ENCODE measurements around the gene COL2A1. TPM values are rescaled to one million over a fixed set of nuclear protein-coding genes. Genes with fewer than 3 reads are reported as not detected.

COL2A1 gene
- total and polyA plus RNA-seq, 2 donors (not counting 3 experiments of a cell fraction or from before 2014, with no cell fraction given), result not detected

DNA sequence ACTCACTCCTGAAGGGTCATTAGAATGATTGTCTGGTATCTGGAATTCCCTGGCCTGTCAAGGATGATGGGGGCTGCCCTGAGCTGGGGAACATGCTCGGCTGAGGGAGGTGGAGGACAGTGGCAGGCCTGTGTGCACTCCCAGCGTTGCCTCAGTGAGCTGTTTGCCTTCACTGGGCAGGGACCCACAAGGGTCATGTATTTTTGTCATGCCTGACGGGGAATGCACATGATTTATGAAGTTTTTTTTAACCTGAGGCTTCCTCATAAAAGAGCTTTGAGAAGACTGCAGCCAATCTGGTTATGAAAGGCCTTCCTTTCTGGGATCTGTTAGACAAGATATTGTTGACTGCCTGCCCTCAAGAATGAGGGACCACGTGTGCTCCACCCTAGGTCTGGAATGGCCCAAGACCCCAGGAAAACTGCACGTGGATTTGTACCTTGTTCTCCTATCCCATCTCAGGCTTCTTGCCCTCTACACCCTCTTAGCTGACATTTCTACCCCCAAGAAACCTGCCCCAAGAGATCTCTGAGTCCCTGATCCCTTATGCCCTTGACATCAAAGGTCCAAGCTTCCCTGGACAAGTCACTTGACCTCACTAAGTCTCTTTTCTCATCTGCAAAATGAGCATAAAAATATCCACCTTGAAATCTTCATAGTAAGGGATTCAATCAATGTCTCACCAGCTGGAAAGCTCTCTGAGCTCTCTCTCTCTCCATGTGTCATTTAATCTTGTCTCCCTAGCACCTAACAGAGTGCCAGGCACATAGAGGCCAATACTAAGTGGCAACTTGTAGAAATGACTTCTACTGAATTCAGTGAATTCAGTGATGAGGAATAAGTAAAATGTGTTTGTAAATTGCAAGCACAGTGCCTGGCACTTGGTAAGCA lies 24.5 kb upstream of the COL2A1 start:
- Histone ChIP-seq H3K27ac (ENCODE audit: insufficient read depth, low read depth, low read length) (no peak overlapping the region), H2AFZ (ENCODE audit: low read depth, low read length) (no peak overlapping the region), H3K9me1 (replicated peaks; ENCODE audit: control insufficient read depth, extremely low read depth, insufficient read depth, low read length) (no peaks in the 10 kb centered on the region), H4K20me1 (replicated peaks; ENCODE audit: control insufficient read depth, extremely low read depth, insufficient read depth, low read length) (no peaks in the 10 kb centered on the region), H3K27me3 (ENCODE audit: control insufficient read depth in 2 of 2, insufficient read depth in 2 of 2, low read length in 2 of 2) (peaks cover 6 to 15% of the 10 kb centered on the region in 2 experiments), H3K79me2 (ENCODE audit: control insufficient read depth, insufficient read depth, low read length) (no peaks in the 10 kb centered on the region), H3K9ac (replicated peaks; ENCODE audit: extremely low read depth, insufficient read depth, low read length) (no peak overlapping the region), H3K9me3 (replicated peaks; ENCODE audit: control insufficient read depth, insufficient read depth, low read length) (no peaks in the 10 kb centered on the region), H3K4me3 (replicated peaks in 1 of 3; ENCODE audit: insufficient read depth in 1 of 3, low read depth in 1 of 3, low read length in 3 of 3) (no peak overlapping the region), H3K36me3 (ENCODE audit: control insufficient read depth in 2 of 2, extremely low read depth in 1 of 2, insufficient read depth in 2 of 2, low read length in 2 of 2) (no peaks in the 10 kb centered on the region), H3K4me1 (ENCODE audit: control insufficient read depth, extremely low read depth, insufficient read depth, low read length) (no peaks in the 10 kb centered on the region), H3K4me2 (ENCODE audit: insufficient read depth, low read length) (no peak overlapping the region)
- TF ChIP-seq POLR2A (IDR thresholded peaks at IDR 0.05; ENCODE audit: low read depth, low read length), result no peak
- TF ChIP-seq FOS (IDR thresholded peaks at IDR 0.05; ENCODE audit: borderline replicate concordance, insufficient read depth, low read length), result no peak
- no peak for TF ChIP-seq POLR2AphosphoS5 (IDR thresholded peaks at IDR 0.05; ENCODE audit: insufficient read depth, low read depth, low read length)
- TF ChIP-seq, protein P1, sequence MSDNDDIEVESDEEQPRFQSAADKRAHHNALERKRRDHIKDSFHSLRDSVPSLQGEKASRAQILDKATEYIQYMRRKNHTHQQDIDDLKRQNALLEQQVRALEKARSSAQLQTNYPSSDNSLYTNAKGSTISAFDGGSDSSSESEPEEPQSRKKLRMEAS (IDR thresholded peaks at IDR 0.05; ENCODE audit: insufficient read depth, insufficient read length), result no peak
- TF ChIP-seq EZH2 (IDR thresholded peaks at IDR 0.05; ENCODE audit: borderline replicate concordance, low read depth, low read length, severe bottlenecking), result no peak
- TF ChIP-seq, protein P2, sequence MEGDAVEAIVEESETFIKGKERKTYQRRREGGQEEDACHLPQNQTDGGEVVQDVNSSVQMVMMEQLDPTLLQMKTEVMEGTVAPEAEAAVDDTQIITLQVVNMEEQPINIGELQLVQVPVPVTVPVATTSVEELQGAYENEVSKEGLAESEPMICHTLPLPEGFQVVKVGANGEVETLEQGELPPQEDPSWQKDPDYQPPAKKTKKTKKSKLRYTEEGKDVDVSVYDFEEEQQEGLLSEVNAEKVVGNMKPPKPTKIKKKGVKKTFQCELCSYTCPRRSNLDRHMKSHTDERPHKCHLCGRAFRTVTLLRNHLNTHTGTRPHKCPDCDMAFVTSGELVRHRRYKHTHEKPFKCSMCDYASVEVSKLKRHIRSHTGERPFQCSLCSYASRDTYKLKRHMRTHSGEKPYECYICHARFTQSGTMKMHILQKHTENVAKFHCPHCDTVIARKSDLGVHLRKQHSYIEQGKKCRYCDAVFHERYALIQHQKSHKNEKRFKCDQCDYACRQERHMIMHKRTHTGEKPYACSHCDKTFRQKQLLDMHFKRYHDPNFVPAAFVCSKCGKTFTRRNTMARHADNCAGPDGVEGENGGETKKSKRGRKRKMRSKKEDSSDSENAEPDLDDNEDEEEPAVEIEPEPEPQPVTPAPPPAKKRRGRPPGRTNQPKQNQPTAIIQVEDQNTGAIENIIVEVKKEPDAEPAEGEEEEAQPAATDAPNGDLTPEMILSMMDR (IDR thresholded peaks at IDR 0.05; ENCODE audit: extremely low read depth in 1 of 2, insufficient read depth in 1 of 2, low read depth in 1 of 2, low read length in 2 of 2), result no peak
- TF ChIP-seq JUN (IDR thresholded peaks at IDR 0.05; ENCODE audit: borderline replicate concordance, insufficient read depth, insufficient read length, low read depth), result no peak
- no peak for TF ChIP-seq MYC (IDR thresholded peaks at IDR 0.05; ENCODE audit: low read depth, low read length)
- no peak for TF ChIP-seq GATA2 (IDR thresholded peaks at IDR 0.05; ENCODE audit: insufficient read depth, insufficient read length, low read depth, low read length)
- FAIRE-seq (no peak), DNase-seq (ENCODE audit: low read depth, low spot score) (no peak)
- CTCF ChIA-PET, result no interaction called here
- no TSS peak for BruUV-seq (replicated peaks)
- POLR2A ChIA-PET, result no interaction called here
- intact Hi-C loops (cut with micrococcal nuclease), result no loop called here
- dilution Hi-C loops (cut with MboI; ENCODE audit: extremely low pct_ligation_motif_present, low sequenced_read_pairs), result no loop called here

All from endothelial cell of umbilical vein (primary cell).